HepG2 (cell line): Measurements from ENCODE around the gene PRSS27. TPM values are rescaled to one million over a fixed set of nuclear protein-coding genes. Genes with fewer than 3 reads are reported as not detected.

ENCODE experiments used
- AKNA ChIP-seq: sonication (generic); formaldehyde crosslinking; IDR thresholded peaks from 2 replicates; pipeline ENCODE4 v1.4.0; 2020; ENCODE audit warnings: missing genetic modification reagents, borderline replicate concordance
- EHMT2 ChIP-seq: fragments of 200-600 bp; sonication (generic); IDR thresholded peaks from 2 replicates; pipeline ENCODE4 v1.7.0; 2017; ENCODE audit warnings: antibody characterized with exemption, low read depth, low read length, borderline replicate concordance
- HOXA9 ChIP-seq: sonication (generic); formaldehyde crosslinking; IDR thresholded peaks from 2 replicates; pipeline ENCODE4 v1.8.1; 2022; ENCODE audit warnings: missing genetic modification reagents, mild to moderate bottlenecking, moderate library complexity, borderline replicate concordance
- MEF2D ChIP-seq: sonication (generic); formaldehyde crosslinking; IDR thresholded peaks from 2 replicates; pipeline ENCODE4 v1.5.1; 2020; ENCODE audit warnings: mild to moderate bottlenecking, missing genetic modification reagents
- MTF2 ChIP-seq: sonication (generic); formaldehyde crosslinking; IDR thresholded peaks from 2 replicates; pipeline ENCODE4 v1.5.0; 2020; ENCODE audit warnings: missing genetic modification reagents, borderline replicate concordance
- NR0B2 ChIP-seq: sonication (generic); formaldehyde crosslinking; IDR thresholded peaks from 2 replicates; pipeline ENCODE4 v1.4.0; 2020; ENCODE audit warnings: mild to moderate bottlenecking, missing genetic modification reagents
- PITX1 ChIP-seq: sonication (generic); formaldehyde crosslinking; IDR thresholded peaks from 2 replicates; pipeline ENCODE4 v1.5.1; 2020; ENCODE audit warnings: mild to moderate bottlenecking, missing genetic modification reagents
- REXO4 ChIP-seq: sonication (generic); formaldehyde crosslinking; IDR thresholded peaks from 2 replicates; pipeline ENCODE4 v1.8.0; 2022; ENCODE audit warnings: missing genetic modification reagents, mild to moderate bottlenecking, borderline replicate concordance
- SMARCC2 ChIP-seq: fragments of 450-650 bp; IDR thresholded peaks from 2 replicates; pipeline ENCODE4 v1.6.1; 2017; ENCODE audit warnings: antibody characterized with exemption, mild to moderate bottlenecking
- TEAD3 ChIP-seq: optimal IDR thresholded peaks from 2 replicates; pipeline ENCODE3; 2016; ENCODE audit warnings: borderline replicate concordance
- TFDP1 ChIP-seq: IDR thresholded peaks from 2 replicates; pipeline ENCODE4 v1.6.1; 2016; ENCODE audit warnings: missing compliant biosample characterization, missing genetic modification reagents, borderline replicate concordance
- TFDP2 ChIP-seq: sonication (generic); formaldehyde crosslinking; IDR thresholded peaks from 2 replicates; pipeline ENCODE4 v1.4.0; 2020; ENCODE audit warnings: missing genetic modification reagents
- YEATS4 ChIP-seq: sonication (generic); formaldehyde crosslinking; IDR thresholded peaks from 2 replicates; pipeline ENCODE4 v1.4.0; 2020; ENCODE audit warnings: missing genetic modification reagents, borderline replicate concordance
- YY1 ChIP-seq: IDR thresholded peaks from 2 replicates; pipeline ENCODE4 v1.6.1; 2011; ENCODE audit warnings: low read length, low read depth, moderate library complexity, mild to moderate bottlenecking; ENCODE audit not compliant: insufficient read depth, insufficient replicate concordance
- ZNF101 ChIP-seq: sonication (generic); formaldehyde crosslinking; IDR thresholded peaks from 2 replicates; pipeline ENCODE4 v1.4.0; 2020; ENCODE audit warnings: mild to moderate bottlenecking, low read depth, missing genetic modification reagents, borderline replicate concordance
- ZNF256 ChIP-seq: sonication (generic); formaldehyde crosslinking; conservative IDR thresholded peaks from 2 replicates; pipeline ENCODE4 v1.4.0; 2020; ENCODE audit warnings: missing genetic modification reagents
- ZNF260 ChIP-seq: sonication (generic); formaldehyde crosslinking; IDR thresholded peaks from 2 replicates; pipeline ENCODE4 v1.4.0; 2020; ENCODE audit warnings: missing genetic modification reagents, low read depth, mild to moderate bottlenecking, borderline replicate concordance
- ZNF263 ChIP-seq: sonication (generic); formaldehyde crosslinking; IDR thresholded peaks from 2 replicates; pipeline ENCODE4 v1.4.0; 2020; ENCODE audit warnings: missing genetic modification reagents
- ZNF788 ChIP-seq: sonication (generic); formaldehyde crosslinking; IDR thresholded peaks from 2 replicates; pipeline ENCODE4 v1.5.0; 2020; ENCODE audit warnings: mild to moderate bottlenecking, missing genetic modification reagents, borderline replicate concordance
- ZSCAN21 ChIP-seq: sonication (generic); formaldehyde crosslinking; IDR thresholded peaks from 2 replicates; pipeline ENCODE4 v1.8.0; 2022; ENCODE audit warnings: mild to moderate bottlenecking, missing genetic modification reagents, moderate library complexity, borderline replicate concordance
- polyA plus RNA-seq, 8 experiments: library from polyadenylated mRNA; depleted of rRNA in 3 of 8; stranded (reverse) in 7 of 8; unstranded in 1 of 8; fragments of >200 nt; fragmentation: Illumina TruSeq in 4 of 8; extraction: Trizol in 4 of 8; gene quantifications; 2 replicates each; pipeline versions ENCODE4 v1.2.1 to v1.2.3, GENCODE V29; 2011 to 2016; ENCODE audit warnings: low read depth in 4 of 8, missing spikeins in 1 of 8, mixed read lengths in 1 of 8; ENCODE audit not compliant: insufficient read depth in 1 of 8
- total RNA-seq, 5 experiments: library from RNA; depleted of rRNA; stranded (reverse); fragments of >200 nt; fragmentation: Illumina TruSeq; extraction: Trizol; gene quantifications; 2 replicates each; pipeline ENCODE4 v1.2.3, GENCODE V29; 2016; ENCODE audit warnings: low read depth in 1 of 5

PRSS27 gene
- total and polyA plus RNA-seq, 2 of the 13 experiments (the other 11 are each of a cell fraction or from before 2014, with no cell fraction given), result 0.20 to 0.73 TPM

GRCh38 chr16:2739625-2740430 is 19.8 kb upstream of the PRSS27 start (continued):
- no peak for TF ChIP-seq AKNA
- TF ChIP-seq YEATS4 (CRISPR knock-in tag), result 0 out of 2 replicates have a peak, but pooled peaks have one; percentile 54
- 0 out of 2 replicates have a peak, but pooled peaks have one; percentile 31 for TF ChIP-seq ZNF788
- no peak for TF ChIP-seq ZSCAN21
- no peak for TF ChIP-seq YY1
- TF ChIP-seq TFDP1 (CRISPR knock-in tag), result no peak
- TF ChIP-seq MEF2D (CRISPR knock-in tag), result no peak
- no peak for TF ChIP-seq HOXA9 (CRISPR knock-in tag)
- no peak for TF ChIP-seq SMARCC2
- TF ChIP-seq ZNF101 (CRISPR knock-in tag), result no peak
- TF ChIP-seq ZNF256 (CRISPR knock-in tag), result no peak
- TF ChIP-seq EHMT2, result no peak
- TF ChIP-seq TFDP2 (CRISPR knock-in tag), result no peak
- TF ChIP-seq NR0B2, result no peak
- no peak for TF ChIP-seq MTF2
- TF ChIP-seq TEAD3 (CRISPR knock-in tag), result no peak
- TF ChIP-seq PITX1 (CRISPR knock-in tag), result no peak
- 0 out of 2 replicates have a peak, but pooled peaks have one; percentile 23 for TF ChIP-seq ZNF263 (CRISPR knock-in tag)
- TF ChIP-seq ZNF260 (CRISPR knock-in tag), result no peak
- TF ChIP-seq REXO4, result no peak
